ENCODE results near the gene LMF1.

The LMF1 gene

DNA sequence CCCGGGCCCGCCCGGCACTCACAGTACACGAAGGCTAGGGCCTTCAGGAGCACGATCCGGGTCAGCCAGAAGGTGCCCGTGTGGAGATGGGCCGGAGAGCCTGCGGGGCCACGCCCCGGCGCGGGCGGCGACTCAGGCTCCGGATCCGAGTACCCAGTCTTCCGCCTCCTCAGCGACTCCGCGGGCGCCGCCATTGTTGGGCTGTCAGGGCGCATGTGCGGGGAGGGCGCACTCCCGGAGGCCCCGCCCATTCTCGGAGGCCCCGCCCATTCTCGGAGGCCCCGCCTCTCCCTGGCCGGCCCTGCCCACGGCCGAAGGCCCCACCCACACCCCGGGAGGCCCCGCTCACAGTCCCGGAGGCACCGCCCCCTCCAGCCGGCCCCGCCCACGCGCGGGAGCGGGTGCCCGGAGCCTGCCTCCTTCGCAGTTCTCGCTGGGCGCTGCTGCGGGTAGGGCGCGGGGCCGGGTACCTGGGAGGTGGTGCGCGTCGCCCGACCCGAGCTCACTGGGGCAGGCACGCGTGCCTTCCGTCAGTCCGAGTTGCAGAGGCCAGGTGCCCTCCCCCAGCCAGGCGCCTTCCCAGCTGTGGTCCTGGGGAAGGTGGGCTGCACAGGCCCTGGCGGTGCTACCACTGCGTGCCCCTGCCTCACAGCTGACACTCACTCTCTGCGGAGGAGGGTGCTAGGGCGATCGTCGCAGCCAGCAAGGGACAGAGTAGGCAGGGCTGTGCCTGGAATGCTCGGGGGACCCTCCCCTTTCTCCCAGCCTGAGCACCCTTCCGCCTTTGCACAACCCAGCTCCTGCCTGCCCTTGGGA, at the start of gene LMF1:
TSS of gene LMF1 (minus strand) at position 219 of the 816 bp plus-strand sequence. CDS start at position 215, 4 bp downstream.
- H3K36me3 Mint-ChIP-seq (ENCODE audit: low read depth) = peaks cover 13% of the 10 kb centered on the region
- DNase-seq (ENCODE audit: low spot score) = peak; percentile 94
- peak within 1 kb of the TSS; percentile 55 for H3K27ac Mint-ChIP-seq
- peaks cover 16% of the 10 kb centered on the region for H3K4me1 Mint-ChIP-seq (ENCODE audit: low read depth)
- no peaks in the 10 kb centered on the region for H3K9me3 Mint-ChIP-seq
- peak within 1 kb of the TSS; percentile 73 for H3K4me3 Mint-ChIP-seq
- peaks cover 7% of the 10 kb centered on the region for H3K27me3 Mint-ChIP-seq (ENCODE audit: low read depth)

GRCh38 chr16:1020091-1020399, 49.3 kb upstream of the LMF1 start:
- no peaks in the 10 kb centered on the region for H3K9me3 Mint-ChIP-seq

DNA sequence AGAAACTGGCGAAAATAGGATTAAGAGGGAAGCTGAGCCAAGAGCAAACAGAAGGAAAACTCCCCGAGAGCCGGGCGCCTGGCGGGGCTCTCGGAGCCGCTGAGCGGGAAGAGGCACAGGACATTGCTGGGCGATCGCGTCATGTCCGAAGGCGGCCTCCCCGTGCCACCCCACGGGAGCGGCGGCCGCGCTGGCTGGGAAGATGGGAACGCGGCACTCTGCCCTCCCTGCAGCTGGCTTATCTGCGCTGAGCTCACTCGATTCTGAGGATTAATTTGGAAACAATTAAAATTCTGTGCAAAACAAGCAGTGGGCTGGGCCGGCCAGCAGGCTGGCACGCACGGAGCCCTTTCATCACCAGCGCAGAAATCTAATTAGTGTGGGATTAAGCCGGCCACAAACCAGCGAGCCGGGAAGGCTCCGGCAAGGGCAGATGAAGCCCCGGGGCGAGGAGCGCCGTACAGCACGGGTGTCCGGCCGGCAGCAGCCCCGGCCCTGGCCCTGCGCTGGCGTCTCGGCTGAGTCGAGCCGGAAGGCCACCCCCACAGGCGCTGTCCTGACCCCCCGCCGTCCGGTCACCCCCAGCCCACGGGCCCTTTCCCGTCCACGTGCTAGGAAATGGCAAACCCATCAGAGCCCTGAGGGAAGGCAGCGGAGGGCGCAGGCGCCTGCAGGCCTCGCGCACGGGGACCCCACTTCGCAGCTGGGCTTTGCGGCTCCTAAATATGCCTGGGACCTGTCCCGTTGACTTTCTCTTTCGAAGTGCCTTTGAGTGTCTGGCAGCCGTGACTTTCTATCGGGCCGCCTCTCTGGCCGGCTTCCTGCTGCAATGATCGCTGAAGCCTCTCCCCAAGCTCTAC, 48.7 kb upstream of the LMF1 start:
- H3K9me3 Mint-ChIP-seq = no peaks in the 10 kb centered on the region
- no peaks in the 10 kb centered on the region for H3K36me3 Mint-ChIP-seq (ENCODE audit: low read depth)
- no peak for DNase-seq (ENCODE audit: low spot score)
- H3K27me3 Mint-ChIP-seq (ENCODE audit: low read depth) = no peaks in the 10 kb centered on the region
- H3K4me3 Mint-ChIP-seq = no peak overlapping the region
- no peak overlapping the region for H3K27ac Mint-ChIP-seq
- no peaks in the 10 kb centered on the region for H3K4me1 Mint-ChIP-seq (ENCODE audit: low read depth)

More at GRCh38 chr16:1020091-1020399, 49.3 kb upstream of the LMF1 start:
- Mint-ChIP-seq H3K4me3 (no peak overlapping the region), H3K27me3 (ENCODE audit: low read depth) (no peaks in the 10 kb centered on the region), H3K27ac (no peak overlapping the region), H3K4me1 (ENCODE audit: low read depth) (no peaks in the 10 kb centered on the region), H3K36me3 (ENCODE audit: low read depth) (no peaks in the 10 kb centered on the region)
- no peak for DNase-seq (ENCODE audit: low spot score)

DNA sequence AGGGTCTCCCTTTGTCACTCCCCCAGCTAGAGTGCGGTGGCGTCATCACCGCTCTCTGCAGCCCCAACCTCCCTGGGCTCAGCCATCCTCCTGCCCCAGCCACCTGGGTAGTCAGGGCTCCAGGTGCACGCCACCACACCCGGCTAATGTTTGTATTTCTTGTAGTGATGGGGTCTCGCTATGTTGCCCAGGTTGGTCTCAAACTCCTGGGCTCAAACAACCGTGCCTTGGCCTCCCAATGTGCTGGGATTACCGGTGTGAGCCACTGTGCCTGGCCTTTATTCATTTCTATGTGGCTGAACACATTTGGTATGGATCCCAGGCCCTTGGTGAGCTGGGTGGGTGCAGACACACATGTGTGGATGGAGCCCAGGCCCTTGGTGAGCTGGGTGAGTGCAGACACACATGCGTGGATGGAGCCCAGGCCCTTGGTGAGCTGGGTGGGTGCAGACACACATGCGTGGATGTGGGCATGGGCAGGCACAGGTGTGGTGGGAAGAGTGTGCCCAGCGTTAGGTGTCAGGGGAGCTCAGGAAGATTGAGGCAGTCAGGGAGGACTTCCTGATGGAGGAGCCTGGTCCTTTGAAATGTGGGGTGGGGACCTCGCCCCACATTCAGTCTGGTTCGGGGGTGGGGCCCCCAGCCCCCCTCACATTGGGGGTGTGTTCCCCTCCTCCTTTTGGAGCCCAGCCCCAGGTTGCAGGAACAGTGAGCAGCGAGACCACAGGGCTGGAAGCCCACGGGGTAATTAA, 47.8 kb upstream of the LMF1 start:
- Mint-ChIP-seq H3K27ac (no peak overlapping the region), H3K36me3 (ENCODE audit: low read depth) (no peaks in the 10 kb centered on the region), H3K4me3 (no peak overlapping the region), H3K27me3 (ENCODE audit: low read depth) (no peaks in the 10 kb centered on the region), H3K4me1 (ENCODE audit: low read depth) (no peaks in the 10 kb centered on the region), H3K9me3 (no peaks in the 10 kb centered on the region)
- no peak for DNase-seq (ENCODE audit: low spot score)

DNA sequence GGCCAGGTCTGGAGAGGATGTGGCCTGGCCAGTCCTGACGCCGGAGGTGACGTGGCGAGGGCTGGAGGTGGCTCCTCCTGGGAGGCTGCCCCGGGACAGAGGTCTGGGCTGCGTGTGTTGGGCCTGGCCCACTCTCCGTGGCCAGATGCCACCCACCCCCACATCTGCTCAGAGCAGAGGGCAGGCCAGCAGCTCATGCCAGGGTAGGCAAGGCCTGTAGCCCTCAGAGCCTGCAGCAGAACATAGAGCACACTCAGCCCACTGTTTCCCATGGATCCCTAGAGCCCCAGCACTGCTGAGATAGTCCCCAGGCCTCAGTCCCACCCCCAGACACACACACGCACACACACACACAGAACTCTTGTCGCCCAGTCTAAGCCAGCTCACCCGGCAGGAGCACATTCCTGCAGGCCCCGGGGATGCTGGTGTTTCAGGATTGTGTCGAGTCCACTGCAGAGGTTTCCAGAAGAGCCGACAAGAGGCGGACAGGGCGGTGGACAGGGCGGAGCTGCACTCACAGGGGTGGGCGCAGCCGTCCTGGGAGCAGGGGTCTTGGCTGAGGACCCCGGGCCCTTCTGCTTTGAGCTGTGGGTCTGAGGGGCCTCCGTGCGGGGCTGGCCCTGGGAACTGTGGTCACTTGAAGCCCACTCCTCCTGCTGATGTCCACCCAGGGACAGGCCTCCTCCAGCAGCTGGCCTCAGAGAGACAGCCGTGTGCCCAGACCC, 44.1 kb upstream of the LMF1 start:
- no peak overlapping the region for H3K4me3 Mint-ChIP-seq
- H3K36me3 Mint-ChIP-seq (ENCODE audit: low read depth) = no peaks in the 10 kb centered on the region
- no peaks in the 10 kb centered on the region for H3K4me1 Mint-ChIP-seq (ENCODE audit: low read depth)
- no peak for DNase-seq (ENCODE audit: low spot score)
- H3K9me3 Mint-ChIP-seq = no peaks in the 10 kb centered on the region
- H3K27ac Mint-ChIP-seq = no peak overlapping the region
- no peaks in the 10 kb centered on the region for H3K27me3 Mint-ChIP-seq (ENCODE audit: low read depth)

DNA sequence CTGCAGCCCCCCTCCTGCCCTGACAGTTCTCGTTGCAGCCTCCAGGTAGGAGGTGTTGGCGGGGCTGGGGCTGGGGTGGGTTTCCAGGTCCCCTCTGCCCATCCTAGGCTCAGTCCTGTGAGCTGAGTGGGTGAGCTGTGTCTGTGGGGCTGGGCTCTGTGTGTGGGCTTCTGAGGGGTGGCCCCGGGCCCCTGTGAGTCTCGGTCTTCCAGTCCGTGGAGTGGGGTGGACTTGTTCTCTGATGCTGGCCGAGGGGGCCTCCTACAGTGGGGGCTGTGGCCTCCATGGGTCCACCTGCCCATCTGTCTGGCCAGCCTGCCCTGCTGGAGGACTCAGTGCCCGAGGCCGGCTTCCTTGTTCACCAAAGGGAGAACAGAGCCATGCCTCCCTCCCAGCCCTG, 43.4 kb upstream of the LMF1 start:
- no peak overlapping the region for H3K4me3 Mint-ChIP-seq
- H3K27me3 Mint-ChIP-seq (ENCODE audit: low read depth) = no peaks in the 10 kb centered on the region
- DNase-seq (ENCODE audit: low spot score) = no peak
- H3K36me3 Mint-ChIP-seq (ENCODE audit: low read depth) = no peaks in the 10 kb centered on the region
- H3K27ac Mint-ChIP-seq = no peak overlapping the region
- H3K4me1 Mint-ChIP-seq (ENCODE audit: low read depth) = no peaks in the 10 kb centered on the region
- no peaks in the 10 kb centered on the region for H3K9me3 Mint-ChIP-seq

GRCh38 chr16:1013593-1013900, 42.8 kb upstream of the LMF1 start:
- Mint-ChIP-seq H3K9me3 (no peaks in the 10 kb centered on the region), H3K4me3 (no peak overlapping the region), H3K27ac (no peak overlapping the region), H3K36me3 (ENCODE audit: low read depth) (no peaks in the 10 kb centered on the region), H3K27me3 (ENCODE audit: low read depth) (peaks cover 4% of the 10 kb centered on the region), H3K4me1 (ENCODE audit: low read depth) (no peaks in the 10 kb centered on the region)
- DNase-seq (ENCODE audit: low spot score) = no peak

GRCh38 chr16:1012722-1013592, 42.2 kb upstream of the LMF1 start:
- peaks cover 6% of the 10 kb centered on the region for H3K27me3 Mint-ChIP-seq (ENCODE audit: low read depth)
- H3K9me3 Mint-ChIP-seq = no peaks in the 10 kb centered on the region
- no peaks in the 10 kb centered on the region for H3K36me3 Mint-ChIP-seq (ENCODE audit: low read depth)
- no peaks in the 10 kb centered on the region for H3K4me1 Mint-ChIP-seq (ENCODE audit: low read depth)
- DNase-seq (ENCODE audit: low spot score) = no peak
- no peak overlapping the region for H3K27ac Mint-ChIP-seq
- H3K4me3 Mint-ChIP-seq = no peak overlapping the region

DNA sequence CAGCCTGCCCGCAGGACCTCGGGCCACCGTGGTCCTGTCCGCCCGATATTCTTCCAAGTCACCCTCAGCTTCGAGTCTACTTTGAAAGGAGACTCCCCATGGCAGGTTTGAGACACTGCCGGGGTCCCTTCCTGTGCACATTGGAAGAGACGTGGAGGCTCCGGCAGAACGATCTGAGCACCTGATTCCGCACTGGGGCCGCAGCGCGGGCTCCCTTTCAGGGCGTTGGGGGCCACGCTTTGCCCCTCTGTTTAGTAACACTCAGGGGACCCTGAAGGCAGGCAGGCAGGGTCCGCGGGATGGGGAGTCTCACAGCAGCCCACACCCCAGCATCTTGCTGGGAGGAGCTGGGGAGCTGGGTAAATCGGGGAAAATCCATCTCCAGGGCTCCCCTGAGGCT, 41.4 kb upstream of the LMF1 start:
- no peak overlapping the region for H3K4me3 Mint-ChIP-seq
- no peaks in the 10 kb centered on the region for H3K9me3 Mint-ChIP-seq
- no peaks in the 10 kb centered on the region for H3K4me1 Mint-ChIP-seq (ENCODE audit: low read depth)
- peaks cover 6% of the 10 kb centered on the region for H3K27me3 Mint-ChIP-seq (ENCODE audit: low read depth)
- no peak overlapping the region for H3K27ac Mint-ChIP-seq
- no peak for DNase-seq (ENCODE audit: low spot score)
- no peaks in the 10 kb centered on the region for H3K36me3 Mint-ChIP-seq (ENCODE audit: low read depth)

DNA sequence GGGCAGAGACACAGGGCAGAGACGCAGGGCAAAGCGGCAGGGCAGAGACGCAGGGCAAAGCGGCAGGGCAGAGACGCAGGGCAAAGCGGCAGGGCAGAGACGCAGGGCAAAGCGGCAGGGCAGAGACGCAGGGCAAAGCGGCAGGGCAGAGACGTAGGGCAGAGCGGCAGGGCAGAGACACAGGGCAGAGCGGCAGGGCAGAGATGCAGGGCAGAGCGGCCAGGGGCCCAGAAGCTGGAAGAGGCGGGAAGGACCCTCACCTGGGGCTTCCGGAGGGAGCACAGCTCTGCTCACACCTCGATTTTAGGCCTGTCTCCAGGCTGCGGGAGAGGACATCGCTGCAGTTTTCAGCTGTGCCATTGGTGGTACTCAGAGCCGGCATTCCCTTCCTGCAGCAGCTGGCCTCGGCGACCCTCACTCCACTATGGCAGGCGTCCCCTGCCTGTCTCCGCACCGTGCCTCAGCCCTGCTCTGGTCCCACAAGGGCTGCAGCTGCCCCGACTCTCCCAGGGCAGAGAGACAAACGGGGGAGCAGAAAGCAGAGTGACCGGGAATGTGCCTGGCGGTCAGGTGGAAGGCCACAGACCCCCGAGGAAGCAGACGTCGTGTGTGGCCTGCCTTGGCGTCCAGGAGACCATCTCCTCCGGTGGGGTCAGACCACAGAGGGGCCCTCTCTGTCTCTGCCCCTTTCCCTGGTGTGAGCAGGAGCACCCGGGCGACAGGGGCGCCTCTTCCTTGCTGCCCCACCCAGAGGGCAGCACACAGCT, 40.7 kb upstream of the LMF1 start:
- no peaks in the 10 kb centered on the region for H3K9me3 Mint-ChIP-seq
- no peak overlapping the region for H3K27ac Mint-ChIP-seq
- H3K4me3 Mint-ChIP-seq = no peak overlapping the region
- no peaks in the 10 kb centered on the region for H3K36me3 Mint-ChIP-seq (ENCODE audit: low read depth)
- DNase-seq (ENCODE audit: low spot score) = no peak
- no peaks in the 10 kb centered on the region for H3K4me1 Mint-ChIP-seq (ENCODE audit: low read depth)
- peaks cover 6% of the 10 kb centered on the region for H3K27me3 Mint-ChIP-seq (ENCODE audit: low read depth)

DNA sequence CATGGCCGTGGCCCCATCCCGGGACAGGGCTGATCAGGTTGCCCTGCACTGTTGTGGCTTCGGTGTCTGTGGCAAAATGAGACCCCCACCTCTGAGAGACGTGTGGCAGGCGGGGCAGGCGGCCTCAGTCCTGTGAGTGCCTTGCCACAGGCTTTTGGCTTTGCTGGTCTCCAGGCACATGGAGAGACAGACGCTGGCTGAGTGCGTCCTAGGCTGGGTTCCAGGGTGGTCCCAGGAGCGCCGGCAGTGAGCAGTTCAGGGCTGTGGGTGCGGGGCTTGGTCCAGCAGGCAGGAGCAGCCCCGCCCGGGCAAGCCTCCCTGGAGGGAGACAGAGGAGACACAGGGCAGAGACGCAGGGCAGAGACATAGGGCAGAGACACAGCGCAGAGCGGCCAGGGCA, 40.0 kb upstream of the LMF1 start:
- peaks cover 6% of the 10 kb centered on the region for H3K27me3 Mint-ChIP-seq (ENCODE audit: low read depth)
- no peak overlapping the region for H3K4me3 Mint-ChIP-seq
- H3K27ac Mint-ChIP-seq = no peak overlapping the region

GRCh38 chr16:1010251-1010650, 39.5 kb upstream of the LMF1 start:
- Mint-ChIP-seq H3K36me3 (ENCODE audit: low read depth) (no peaks in the 10 kb centered on the region), H3K27ac (no peak overlapping the region), H3K4me3 (no peak overlapping the region), H3K9me3 (no peaks in the 10 kb centered on the region), H3K27me3 (ENCODE audit: low read depth) (peaks cover 7% of the 10 kb centered on the region), H3K4me1 (ENCODE audit: low read depth) (no peaks in the 10 kb centered on the region)
- no peak for DNase-seq (ENCODE audit: low spot score)

More for the DNA sequence above, 40.0 kb upstream of the LMF1 start:
- Mint-ChIP-seq H3K36me3 (ENCODE audit: low read depth) (no peaks in the 10 kb centered on the region), H3K4me1 (ENCODE audit: low read depth) (no peaks in the 10 kb centered on the region), H3K9me3 (no peaks in the 10 kb centered on the region)
- no peak for DNase-seq (ENCODE audit: low spot score)
